NCI-H2107 treated with DMSO at 0.1 percent for 48 hours (cell line): ENCODE results near the gene HECW1.
A peak's percentile ranks its signal among the peaks of the same experiment; 100 is the strongest.
"Not testable (repeated sequence)": the region's sequence is repeated elsewhere in the genome, so short reads cannot be mapped to it uniquely, and the experiment has no call there.

Experiments
- DNase-seq: peaks from one replicate; lab custom pipeline; 2025; ENCODE audit not compliant: unreplicated experiment; lab: John Stamatoyannopoulos, UW

The HECW1 gene

GRCh38 chr7:43112459-43112940 lies at the start of gene HECW1:
Gene HECW1, plus strand, starts transcription at chr7:43112647. Its CDS starts 131,259 bp downstream, at chr7:43243906.
- DNase-seq: no peak

- no peak for DNase-seq
These were observed 40.8 kb upstream of the HECW1 start for GRCh38 chr7:43071604-43072003.

GRCh38 chr7:43072530-43072929 lies 39.9 kb upstream of the HECW1 start:
- DNase-seq: no peak

- DNase-seq: not testable (repeated sequence)
These were observed 38.6 kb upstream of the HECW1 start for GRCh38 chr7:43073811-43074210.

- no peak for DNase-seq
These were observed 36.2 kb upstream of the HECW1 start for GRCh38 chr7:43076189-43076605.

- no peak for DNase-seq
These were observed 35.8 kb upstream of the HECW1 start for GRCh38 chr7:43076606-43077005.

GRCh38 chr7:43077285-43077684 lies 35.2 kb upstream of the HECW1 start:
- DNase-seq: no peak

GRCh38 chr7:43077732-43078391 lies 34.6 kb upstream of the HECW1 start:
- no peak for DNase-seq

GRCh38 chr7:43078794-43079193 lies 33.7 kb upstream of the HECW1 start:
- DNase-seq: no peak

GRCh38 chr7:43081603-43082002 lies 30.8 kb upstream of the HECW1 start:
- no peak for DNase-seq

GRCh38 chr7:43083106-43083505 lies 29.3 kb upstream of the HECW1 start:
- DNase-seq: no peak

GRCh38 chr7:43085017-43085416 lies 27.4 kb upstream of the HECW1 start:
- DNase-seq: no peak

GRCh38 chr7:43085992-43086391 lies 26.5 kb upstream of the HECW1 start:
- DNase-seq: no peak

- no peak for DNase-seq
These were observed 19.6 kb upstream of the HECW1 start for GRCh38 chr7:43092819-43093218.

GRCh38 chr7:43096875-43097274 lies 15.6 kb upstream of the HECW1 start:
- DNase-seq: no peak

GRCh38 chr7:43099750-43100149 lies 12.7 kb upstream of the HECW1 start:
- DNase-seq: no peak

- no peak for DNase-seq
These were observed 7.5 kb upstream of the HECW1 start for GRCh38 chr7:43104874-43105520.

- no peak for DNase-seq
These were observed 6.8 kb upstream of the HECW1 start for GRCh38 chr7:43105521-43106120.

- DNase-seq: peak; percentile 2
These were observed 4.0 kb upstream of the HECW1 start for GRCh38 chr7:43108255-43109011.

- DNase-seq: no peak
These were observed 1.5 kb upstream of the HECW1 start for GRCh38 chr7:43110791-43111535.
